NCI-H128 (cell line): ENCODE data around the gene DHCR24.
"Not testable (repeated sequence)": the region's sequence is repeated elsewhere in the genome, so short reads cannot be mapped to it uniquely, and the experiment has no call there.

Source experiments
- DNase-seq: peaks from one replicate; lab custom pipeline; 2025; ENCODE audit not compliant: unreplicated experiment; lab: John Stamatoyannopoulos, UW

DHCR24 gene

GRCh38 chr1:54886724-54887664, at the start of gene DHCR24:
DHCR24 (minus strand) TSS chr1:54887195; CDS start chr1:54887119, 76 bp downstream.
- DNase-seq = peak; percentile 83

GRCh38 chr1:54936791-54937190, 49.8 kb upstream of the DHCR24 start:
- no peak for DNase-seq

- no peak for DNase-seq
Observed at GRCh38 chr1:54934869-54935268, 47.9 kb upstream of the DHCR24 start.

GRCh38 chr1:54934081-54934480, 47.1 kb upstream of the DHCR24 start:
- DNase-seq = not testable (repeated sequence)

GRCh38 chr1:54931275-54931840, 44.4 kb upstream of the DHCR24 start:
- no peak for DNase-seq

- no peak for DNase-seq
Observed at GRCh38 chr1:54929700-54930099, 42.7 kb upstream of the DHCR24 start.

- DNase-seq = no peak
Observed at GRCh38 chr1:54928327-54928726, 41.3 kb upstream of the DHCR24 start.

GRCh38 chr1:54927472-54928240, 40.7 kb upstream of the DHCR24 start:
- no peak for DNase-seq

GRCh38 chr1:54926970-54927369, 40.0 kb upstream of the DHCR24 start:
- DNase-seq = no peak

- no peak for DNase-seq
Observed at GRCh38 chr1:54922921-54923421, 36.0 kb upstream of the DHCR24 start.

- DNase-seq = no peak
Observed at GRCh38 chr1:54922040-54922761, 35.2 kb upstream of the DHCR24 start.

- no peak for DNase-seq
Observed at GRCh38 chr1:54919367-54920359, 32.7 kb upstream of the DHCR24 start.

GRCh38 chr1:54911076-54911475, 24.1 kb upstream of the DHCR24 start:
- DNase-seq = not testable (repeated sequence)

GRCh38 chr1:54906586-54906985, 19.6 kb upstream of the DHCR24 start:
- no peak for DNase-seq

- no peak for DNase-seq
Observed at GRCh38 chr1:54904476-54905048, 17.6 kb upstream of the DHCR24 start.

- no peak for DNase-seq
Observed at GRCh38 chr1:54894271-54894670, 7.3 kb upstream of the DHCR24 start.

- no peak for DNase-seq
Observed at GRCh38 chr1:54892586-54892985, 5.6 kb upstream of the DHCR24 start.

- DNase-seq = no peak
Observed at GRCh38 chr1:54889132-54889725, 2.2 kb upstream of the DHCR24 start.
